Muscle of leg (tissue), 11 donors: ENCODE data around the gene KIAA1671. TPM values are rescaled to one million over a fixed set of nuclear protein-coding genes. Genes with fewer than 3 reads are reported as not detected.

Experiments used
- DNase-seq: peaks from one replicate; pipeline ENCODE4 v3.0.0; 2013
- H3K27ac ChIP-seq: one replicate; pipeline ENCODE4 v1.5.1; 2013; ENCODE audit warnings: mild to moderate bottlenecking, low read length, control low read depth
- H3K27me3 ChIP-seq: one replicate; pipeline ENCODE4 v1.6.1; 2013; ENCODE audit warnings: low read length; ENCODE audit not compliant: control insufficient read depth, insufficient read depth
- H3K36me3 ChIP-seq: one replicate; pipeline ENCODE4 v1.6.1; 2013; ENCODE audit warnings: low read length; ENCODE audit not compliant: control insufficient read depth, insufficient read depth
- H3K4me1 ChIP-seq: one replicate; pipeline ENCODE4 v1.6.1; 2013; ENCODE audit warnings: low read length; ENCODE audit not compliant: control insufficient read depth, insufficient read depth
- H3K4me3 ChIP-seq: one replicate; pipeline ENCODE4 v1.5.1; 2013; ENCODE audit warnings: low read length, control low read depth
- H3K9me3 ChIP-seq: replicated peaks from 2 replicates; pipeline ENCODE4 v1.6.1; 2013; ENCODE audit warnings: low read depth, low read length; ENCODE audit not compliant: control insufficient read depth
- WGBS: methylation state at CpG from one replicate; pipeline ENCODE4 v1.1.5; 2013; ENCODE audit warnings: missing lambda C conversion rate; ENCODE audit not compliant: insufficient coverage; 5-methylcytosine and 5-hydroxymethylcytosine counted together
- polyA plus RNA-seq, 8 donors: library from polyadenylated mRNA; unstranded; fragments of 120-200 nt; gene quantifications; one replicate each; pipeline versions ENCODE4 v1.2.1 to v1.2.3, GENCODE V29; 2013; ENCODE audit warnings: inconsistent platforms in 1 of 8, low replicate concordance in 1 of 8; ENCODE audit not compliant: insufficient read length in 8 of 8, insufficient read depth in 1 of 8
- total RNA-seq: library from RNA; stranded (reverse); fragments of 120-200 nt; gene quantifications from one replicate; pipeline ENCODE4 v1.2.4, GENCODE V29; 2013

The KIAA1671 gene
- total and polyA plus RNA-seq, 9 donors, result 10.8 to 34.5 (median 26.3) TPM

DNA sequence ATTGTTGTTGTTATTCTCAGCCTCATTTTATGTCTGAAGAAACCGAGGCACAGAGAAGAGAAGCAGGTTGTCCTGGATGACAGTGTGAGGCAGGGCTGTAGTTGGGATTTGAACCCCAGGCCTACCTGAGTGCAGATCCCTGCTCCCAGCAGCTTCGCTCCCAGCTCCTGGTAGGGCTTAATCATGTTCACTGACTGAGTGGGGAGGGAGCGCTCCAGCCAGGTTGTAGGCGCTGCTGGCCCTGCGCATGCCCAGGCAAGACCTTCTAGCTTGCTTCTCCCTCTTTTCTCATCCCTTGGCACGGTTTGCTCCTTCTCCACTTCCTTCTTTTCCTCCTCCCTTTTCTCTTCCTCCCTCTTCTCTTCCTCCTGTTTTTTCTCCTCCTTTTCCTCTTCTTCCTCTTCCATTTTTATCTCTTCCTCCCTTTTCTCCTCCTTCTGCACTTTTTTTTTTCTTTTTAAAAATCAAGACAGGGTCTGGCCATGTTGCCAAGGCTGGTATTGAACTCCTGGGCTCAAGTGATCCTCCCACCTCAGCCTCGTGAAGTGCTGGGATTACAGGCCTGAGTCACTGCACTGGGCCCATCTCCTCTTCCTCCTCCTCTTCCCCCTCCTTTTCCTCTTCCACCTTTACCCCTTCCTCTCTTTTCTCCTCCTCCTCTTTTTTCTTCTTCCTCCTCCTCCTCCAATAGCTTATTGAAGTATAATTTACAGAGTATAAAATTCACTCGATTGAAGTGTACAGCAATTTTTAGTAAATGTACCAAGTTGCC is 109.3 kb downstream of the KIAA1671 start:
- H3K4me3 ChIP-seq, result no peak overlapping the region
- no peaks in the 10 kb centered on the region for H3K9me3 ChIP-seq
- H3K4me1 ChIP-seq, result peaks cover 9% of the 10 kb centered on the region
- H3K27me3 ChIP-seq, result no peaks in the 10 kb centered on the region
- no peaks in the 10 kb centered on the region for H3K36me3 ChIP-seq
- H3K27ac ChIP-seq, result no peak overlapping the region
- WGBS, result 80% methylated on average over 6 of the region's 8 CpGs
- DNase-seq, result no peak

DNA sequence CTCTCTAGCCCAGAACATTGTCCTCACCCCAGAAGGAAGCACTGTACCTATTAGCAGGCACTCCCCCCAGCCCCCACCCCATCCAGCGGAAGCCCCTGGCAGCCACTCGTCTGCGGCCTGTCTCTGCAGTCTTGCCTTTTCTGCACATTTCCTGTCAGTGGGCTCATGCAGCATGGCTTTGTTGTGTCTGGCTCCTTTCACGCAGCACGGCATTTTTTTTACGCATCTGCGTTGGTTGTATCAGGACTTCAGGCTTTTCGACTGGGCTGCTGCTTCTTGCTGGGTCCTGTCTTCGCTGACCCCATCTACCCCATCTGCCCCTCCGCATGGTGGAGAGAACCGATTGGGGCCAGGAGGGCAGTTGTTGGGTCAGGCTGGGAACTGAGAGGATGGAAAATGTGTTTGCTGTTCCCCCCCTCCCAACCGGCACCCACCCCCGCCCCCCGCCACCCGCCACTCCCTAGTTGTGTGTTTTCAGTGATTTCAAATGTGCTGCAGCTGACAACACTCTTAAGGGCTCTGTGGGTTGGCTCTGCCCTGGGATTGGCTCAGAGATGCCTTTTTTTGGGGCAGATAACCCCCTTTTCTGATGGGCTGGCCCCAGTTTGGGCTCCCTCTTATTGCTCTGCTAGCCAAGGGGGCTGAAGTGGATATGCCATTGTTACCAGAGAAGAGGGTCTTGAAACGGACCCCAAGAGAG is 110.0 kb downstream of the KIAA1671 start:
- WGBS, result 22% methylated on average over 8 of the region's 16 CpGs
- Histone ChIP-seq H3K27me3 (no peaks in the 10 kb centered on the region), H3K4me1 (peaks cover 16% of the 10 kb centered on the region), H3K4me3 (no peak overlapping the region), H3K9me3 (no peaks in the 10 kb centered on the region), H3K27ac (no peak overlapping the region), H3K36me3 (no peaks in the 10 kb centered on the region)
- no peak for DNase-seq

DNA sequence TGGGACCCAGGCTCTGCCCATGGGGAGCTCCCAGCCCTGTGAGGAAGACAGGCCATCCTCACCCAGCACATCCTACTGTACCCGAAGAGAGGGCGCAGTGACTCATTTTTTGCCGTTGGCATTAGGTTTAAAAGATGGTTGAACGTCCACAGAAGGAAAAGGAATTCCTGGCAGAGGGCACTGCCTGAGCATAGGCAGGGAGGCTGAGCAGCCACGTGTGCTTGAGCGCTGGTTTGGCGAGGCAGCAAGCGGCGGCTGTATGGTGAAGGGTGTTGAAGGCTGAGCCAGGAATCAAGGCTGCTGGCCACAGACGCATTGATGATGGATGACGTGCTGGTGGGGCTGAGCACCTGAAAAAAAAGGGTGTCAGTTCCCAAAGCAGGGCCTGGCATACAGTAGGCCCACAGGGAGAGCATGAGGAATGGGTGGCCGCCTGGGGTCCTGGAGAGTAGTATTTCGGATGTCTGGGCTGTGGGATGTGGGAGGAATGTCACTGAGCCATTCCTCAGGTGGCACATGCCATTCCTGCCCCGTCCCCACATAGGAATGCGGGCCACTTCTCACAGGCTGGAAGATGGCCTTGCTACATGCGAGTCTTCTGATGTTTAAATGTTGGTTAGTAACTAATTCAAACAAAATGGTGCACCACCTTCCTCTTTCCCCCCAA is 112.5 kb downstream of the KIAA1671 start:
- 78% methylated on average over 13 of the region's 16 CpGs for WGBS
- Histone ChIP-seq H3K27me3 (peaks cover 2% of the 10 kb centered on the region), H3K4me1 (peaks cover 32% of the 10 kb centered on the region), H3K9me3 (no peaks in the 10 kb centered on the region), H3K36me3 (no peaks in the 10 kb centered on the region), H3K4me3 (no peak overlapping the region), H3K27ac (no peak overlapping the region)
- DNase-seq, result no peak

GRCh38 chr22:25066861-25067435 is 114.4 kb downstream of the KIAA1671 start:
- no peak overlapping the region for H3K27ac ChIP-seq
- WGBS, result 82% methylated on average over 14 of the region's 15 CpGs
- H3K36me3 ChIP-seq, result no peaks in the 10 kb centered on the region
- peaks cover 32% of the 10 kb centered on the region for H3K4me1 ChIP-seq
- peaks cover 3% of the 10 kb centered on the region for H3K27me3 ChIP-seq
- DNase-seq, result no peak
- H3K4me3 ChIP-seq, result no peak overlapping the region
- no peaks in the 10 kb centered on the region for H3K9me3 ChIP-seq

GRCh38 chr22:25067851-25068421 is 115.4 kb downstream of the KIAA1671 start:
- WGBS, result 64% methylated on average over 17 of the region's 18 CpGs
- DNase-seq, result peak; percentile 79

GRCh38 chr22:25068707-25069106 is 116.2 kb downstream of the KIAA1671 start:
- H3K9me3 ChIP-seq, result no peaks in the 10 kb centered on the region
- no peak overlapping the region for H3K4me3 ChIP-seq
- DNase-seq, result no peak
- WGBS, result no CpG with 5 or more reads among the region's 9 CpGs
- peaks cover 3% of the 10 kb centered on the region for H3K27me3 ChIP-seq
- H3K4me1 ChIP-seq, result peaks cover 32% of the 10 kb centered on the region
- H3K27ac ChIP-seq, result no peak overlapping the region
- H3K36me3 ChIP-seq, result no peaks in the 10 kb centered on the region

More at GRCh38 chr22:25067851-25068421, 115.4 kb downstream of the KIAA1671 start:
- Histone ChIP-seq H3K4me1 (peaks cover 32% of the 10 kb centered on the region), H3K4me3 (no peak overlapping the region), H3K27ac (peak overlapping the region; percentile 43), H3K36me3 (no peaks in the 10 kb centered on the region), H3K27me3 (peaks cover 3% of the 10 kb centered on the region), H3K9me3 (no peaks in the 10 kb centered on the region)

DNA sequence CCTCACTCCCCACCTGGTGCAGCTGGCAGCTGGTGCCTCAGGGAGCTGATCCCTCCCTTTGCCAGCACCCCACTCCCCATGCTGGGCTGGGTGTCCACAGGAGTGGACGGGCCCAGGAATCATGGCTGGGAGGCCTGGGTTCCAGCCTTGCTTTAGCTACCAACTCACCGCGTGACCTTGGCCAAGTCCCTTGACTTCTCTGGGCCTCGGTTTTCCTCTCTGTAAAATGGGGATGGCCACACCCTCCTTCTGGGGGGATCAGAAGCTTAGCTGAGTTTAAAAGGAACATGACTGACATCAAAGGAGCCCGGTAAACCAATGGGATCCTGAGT is 116.9 kb downstream of the KIAA1671 start:
- no peaks in the 10 kb centered on the region for H3K9me3 ChIP-seq
- H3K27me3 ChIP-seq, result peaks cover 3% of the 10 kb centered on the region
- 85% methylated on average over 2 of the region's 5 CpGs for WGBS
- H3K4me3 ChIP-seq, result no peak overlapping the region
- H3K4me1 ChIP-seq, result peaks cover 32% of the 10 kb centered on the region
- no peaks in the 10 kb centered on the region for H3K36me3 ChIP-seq
- H3K27ac ChIP-seq, result no peak overlapping the region
- DNase-seq, result no peak

GRCh38 chr22:25069758-25070481 is 117.4 kb downstream of the KIAA1671 start:
- peaks cover 3% of the 10 kb centered on the region for H3K27me3 ChIP-seq
- H3K4me1 ChIP-seq, result peaks cover 32% of the 10 kb centered on the region
- H3K4me3 ChIP-seq, result peak overlapping the region; percentile 5
- no peaks in the 10 kb centered on the region for H3K9me3 ChIP-seq
- WGBS, result 48% methylated on average over 18 of the region's 29 CpGs
- peak overlapping the region; percentile 47 for H3K27ac ChIP-seq
- H3K36me3 ChIP-seq, result no peaks in the 10 kb centered on the region
- peak; percentile 44 for DNase-seq

DNA sequence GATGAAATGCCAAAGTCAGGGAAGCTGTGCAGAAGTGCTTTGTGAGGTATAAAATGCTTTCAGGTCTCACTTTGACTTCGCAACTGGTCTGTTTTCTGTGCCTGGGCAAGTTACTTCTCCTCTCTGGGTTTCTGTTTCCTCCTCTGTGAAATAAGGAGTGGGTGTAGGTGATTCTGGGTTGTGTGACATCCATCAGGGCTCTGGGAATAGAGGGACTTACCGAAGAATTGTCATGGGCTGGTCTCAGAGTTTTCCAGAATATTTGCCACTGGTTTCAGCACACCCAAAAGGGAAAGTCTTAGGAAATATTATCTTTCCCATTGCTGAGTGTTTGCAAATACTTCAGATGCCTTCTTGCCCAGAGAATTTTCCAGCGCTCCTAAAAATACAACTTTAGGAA is 118.4 kb downstream of the KIAA1671 start:
- peaks cover 32% of the 10 kb centered on the region for H3K4me1 ChIP-seq
- peak overlapping the region; percentile 47 for H3K27ac ChIP-seq
- H3K4me3 ChIP-seq, result no peak overlapping the region
- H3K36me3 ChIP-seq, result no peaks in the 10 kb centered on the region
- 67% methylated on average over 1 of the region's 3 CpGs for WGBS
- H3K27me3 ChIP-seq, result peaks cover 3% of the 10 kb centered on the region
- H3K9me3 ChIP-seq, result no peaks in the 10 kb centered on the region
- peak; percentile 42 for DNase-seq
